ENCODE data around the gene OR6B3. TPM values are rescaled to one million over a fixed set of nuclear protein-coding genes. Genes with fewer than 3 reads are reported as not detected.

Gene OR6B3
- total and polyA plus RNA-seq, 2 of the 8 experiments (the other 6 are each of a cell fraction or from before 2014, with no cell fraction given) = not detected

DNA sequence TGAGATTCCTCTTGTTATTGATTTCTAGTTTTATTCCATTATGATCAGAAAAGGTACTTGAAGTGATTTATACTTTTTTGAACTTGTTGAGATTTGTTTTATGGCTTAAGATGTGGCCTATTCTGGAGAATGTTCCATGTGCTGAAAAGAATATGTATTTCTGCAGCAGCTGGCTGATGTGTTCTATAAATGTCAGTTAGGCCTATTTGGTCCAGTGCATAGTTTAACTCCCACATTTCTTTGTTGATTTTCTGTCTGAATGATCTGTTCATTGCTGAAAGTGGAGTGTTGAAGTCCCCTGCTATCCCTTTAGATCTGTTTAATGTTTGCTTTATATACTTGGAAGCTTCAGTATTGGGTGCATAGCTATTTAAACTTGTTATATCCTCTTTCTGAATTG, 16.0 kb downstream of the OR6B3 start:
- H3K9ac ChIP-seq (replicated peaks in 1 of 4; ENCODE audit: extremely low read depth in 1 of 4, low read depth in 3 of 4, low read length in 3 of 4) = no peak overlapping the region
- H4K20me1 ChIP-seq (replicated peaks in 1 of 2; ENCODE audit: control insufficient read depth in 1 of 2, insufficient read depth in 2 of 2, low read length in 2 of 2) = no peaks in the 10 kb centered on the region
- no peak overlapping the region for H2BK5ac ChIP-seq (ENCODE audit: low read depth, low read length)
- POLR2A ChIA-PET (ENCODE audit: partially characterized antibody) = no interaction called here
- FAIRE-seq (no peak), DNase-seq (ENCODE audit: low read depth in 1 of 2, low spot score in 2 of 2) (no peak)
- H2BK12ac ChIP-seq (ENCODE audit: low read depth, low read length) = no peak overlapping the region
- H2BK120ac ChIP-seq (replicated peaks; ENCODE audit: low read depth, low read length) = no peak overlapping the region
- no peak overlapping the region for H3K23ac ChIP-seq (ENCODE audit: insufficient read length)
- H3K4ac ChIP-seq (replicated peaks; ENCODE audit: insufficient read length, low read depth, low read length) = no peak overlapping the region
- H3K27ac ChIP-seq (ENCODE audit: low read depth, low read length) = no peak overlapping the region
- no peak overlapping the region for H3K4me3 ChIP-seq (ENCODE audit: extremely low read depth in 1 of 4, insufficient read depth in 2 of 4, low read depth in 3 of 4, low read length in 4 of 4)
- H3K18ac ChIP-seq (ENCODE audit: extremely low read depth, low read length) = no peak overlapping the region
- H4K8ac ChIP-seq (ENCODE audit: extremely low read depth, insufficient read depth, low read length) = no peak overlapping the region
- H3K27me3 ChIP-seq (replicated peaks in 1 of 4; ENCODE audit: control insufficient read depth in 3 of 4, extremely low read depth in 1 of 4, insufficient read depth in 3 of 4, low read length in 3 of 4) = peaks cover 0 to 3% (median 0%) of the 10 kb centered on the region in 4 experiments; a peak in 1 of 7 replicates
- no peaks in the 10 kb centered on the region for H3K79me1 ChIP-seq (ENCODE audit: low read depth, low read length)
- H3K36me3 ChIP-seq (ENCODE audit: control insufficient read depth in 2 of 4, insufficient read depth in 4 of 4, low read length in 3 of 4) = no peaks in the 10 kb centered on the region
- no peaks in the 10 kb centered on the region for H3K23me2 ChIP-seq (ENCODE audit: low read depth, low read length)
- no peak overlapping the region for H3K56ac ChIP-seq (replicated peaks; ENCODE audit: insufficient read length, low read depth, low read length)
- CTCF ChIA-PET (ENCODE audit: partially characterized antibody) = no interaction called here
- no peak overlapping the region for H2AK5ac ChIP-seq (ENCODE audit: low read depth, low read length)
- H3K14ac ChIP-seq (ENCODE audit: insufficient read length) = no peak overlapping the region
- 0 out of 4 replicates have a peak, but pooled peaks cover 3% of the 10 kb centered on the region in 2 experiments for H3K9me3 ChIP-seq (ENCODE audit: insufficient read depth in 2 of 2, low read depth in 1 of 2, low read length in 1 of 2)
- no peak overlapping the region for H4K91ac ChIP-seq (replicated peaks; ENCODE audit: insufficient read length, low read length)
- H3K4me2 ChIP-seq (ENCODE audit: insufficient read depth in 1 of 2, low read depth in 2 of 2, low read length in 2 of 2) = no peak overlapping the region
- H4K5ac ChIP-seq (ENCODE audit: insufficient read length, low read depth, low read length) = no peak overlapping the region
- H3K79me2 ChIP-seq (ENCODE audit: control insufficient read depth in 1 of 2, insufficient read depth in 2 of 2, low read length in 2 of 2) = no peaks in the 10 kb centered on the region
- no peak overlapping the region for H2BK20ac ChIP-seq (ENCODE audit: low read length)
- H2AFZ ChIP-seq (ENCODE audit: low read length) = no peak overlapping the region
- H3K4me1 ChIP-seq (replicated peaks in 1 of 4; ENCODE audit: control insufficient read depth in 3 of 4, insufficient read depth in 4 of 4, low read length in 3 of 4) = no peaks in the 10 kb centered on the region
- H2BK15ac ChIP-seq (ENCODE audit: low read length) = no peak overlapping the region
- TF ChIP-seq BCL11A (IDR thresholded peaks at IDR 0.05; ENCODE audit: low read depth in 2 of 2, low read length in 2 of 2) (no peak), EP300 (IDR thresholded peaks at IDR 0.05; ENCODE audit: borderline replicate concordance in 1 of 2, low read depth in 2 of 2, low read length in 2 of 2) (no peak), GABPA (IDR thresholded peaks at IDR 0.05; ENCODE audit: borderline replicate concordance, insufficient read depth, low read length) (no peak), CBX5 (IDR thresholded peaks at IDR 0.05; ENCODE audit: low read depth, low read length) (no peak), SP4 (IDR thresholded peaks at IDR 0.05; ENCODE audit: low read length) (no peak), TBP (IDR thresholded peaks at IDR 0.05; ENCODE audit: low read depth, low read length) (no peak), RFX5 (IDR thresholded peaks at IDR 0.05; ENCODE audit: borderline replicate concordance, low read depth, low read length) (no peak), SIRT6 (IDR thresholded peaks at IDR 0.05; ENCODE audit: low read length) (no peak), POU5F1 (IDR thresholded peaks at IDR 0.05; ENCODE audit: low read depth, low read length) (no peak), MAFK (IDR thresholded peaks at IDR 0.05; ENCODE audit: low read depth, low read length) (no peak), SAP30 (IDR thresholded peaks at IDR 0.05; ENCODE audit: insufficient read depth, insufficient replicate concordance, low read length) (no peak), SRF (IDR thresholded peaks at IDR 0.05; ENCODE audit: low read depth, low read length) (no peak)
- TF ChIP-seq, protein P1, sequence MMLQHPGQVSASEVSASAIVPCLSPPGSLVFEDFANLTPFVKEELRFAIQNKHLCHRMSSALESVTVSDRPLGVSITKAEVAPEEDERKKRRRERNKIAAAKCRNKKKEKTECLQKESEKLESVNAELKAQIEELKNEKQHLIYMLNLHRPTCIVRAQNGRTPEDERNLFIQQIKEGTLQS (IDR thresholded peaks at IDR 0.05; ENCODE audit: insufficient read depth, low read depth, low read length) = no peak
- TF ChIP-seq, protein P2, sequence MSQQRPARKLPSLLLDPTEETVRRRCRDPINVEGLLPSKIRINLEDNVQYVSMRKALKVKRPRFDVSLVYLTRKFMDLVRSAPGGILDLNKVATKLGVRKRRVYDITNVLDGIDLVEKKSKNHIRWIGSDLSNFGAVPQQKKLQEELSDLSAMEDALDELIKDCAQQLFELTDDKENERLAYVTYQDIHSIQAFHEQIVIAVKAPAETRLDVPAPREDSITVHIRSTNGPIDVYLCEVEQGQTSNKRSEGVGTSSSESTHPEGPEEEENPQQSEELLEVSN (IDR thresholded peaks at IDR 0.05) = no peak
